ENCODE data around the gene NSUN7. TPM values are rescaled to one million over a fixed set of nuclear protein-coding genes. Genes with fewer than 3 reads are reported as not detected.

NSUN7 gene
- total RNA-seq, 1 experiment from 2014 or later, result 1.1 TPM

DNA sequence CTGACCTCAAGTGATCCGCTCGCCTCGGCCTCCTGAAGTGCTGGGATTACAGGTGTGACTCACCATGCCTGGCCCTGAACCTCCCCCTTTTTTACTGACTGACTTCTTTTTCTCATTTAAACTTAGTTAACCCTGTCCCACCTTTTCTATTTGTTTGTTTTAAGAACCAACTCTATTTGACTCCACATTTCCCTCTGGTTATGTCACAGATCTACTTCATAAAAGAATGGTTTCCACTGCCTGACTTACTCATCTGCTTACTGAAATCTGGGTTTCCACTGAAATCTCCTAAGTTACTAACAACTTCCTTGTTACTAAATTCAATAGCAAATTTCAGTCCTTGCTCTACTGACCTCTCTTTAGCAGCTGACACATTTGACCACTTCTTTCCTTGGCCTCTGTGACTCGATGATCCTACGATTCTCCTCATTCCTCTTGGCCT is 28.0 kb upstream of the NSUN7 start:
- intact Hi-C loops (cut with micrococcal nuclease; ENCODE audit: unreplicated experiment) (no loop called here), in situ Hi-C loops (cut with HindIII; ENCODE audit: low pct_unique_long_range_greater_than_20kb, low sequenced_read_pairs) (no loop called here)
- Histone ChIP-seq H3K27ac (ENCODE audit: low read length) (no peak overlapping the region), H3K36me3 (ENCODE audit: control insufficient read depth, insufficient read depth, low read length) (no peaks in the 10 kb centered on the region), H3K4me3 (ENCODE audit: low read depth in 2 of 2, low read length in 2 of 2) (no peak overlapping the region), H3K27me3 (ENCODE audit: control insufficient read depth, insufficient read depth, low read length) (peaks cover 4% of the 10 kb centered on the region; the same call in 1 of the 2 replicates), H3K9me3 (ENCODE audit: control insufficient read depth, insufficient read depth, low read depth, low read length) (no peaks in the 10 kb centered on the region), H3K4me1 (ENCODE audit: control insufficient read depth, insufficient read depth, low read length) (no peaks in the 10 kb centered on the region)
- ATAC-seq (no peak), DNase-seq (ENCODE audit: low read depth, low spot score) (no peak)
- POLR2A ChIA-PET, result no interaction called here
- TF ChIP-seq, protein P1, sequence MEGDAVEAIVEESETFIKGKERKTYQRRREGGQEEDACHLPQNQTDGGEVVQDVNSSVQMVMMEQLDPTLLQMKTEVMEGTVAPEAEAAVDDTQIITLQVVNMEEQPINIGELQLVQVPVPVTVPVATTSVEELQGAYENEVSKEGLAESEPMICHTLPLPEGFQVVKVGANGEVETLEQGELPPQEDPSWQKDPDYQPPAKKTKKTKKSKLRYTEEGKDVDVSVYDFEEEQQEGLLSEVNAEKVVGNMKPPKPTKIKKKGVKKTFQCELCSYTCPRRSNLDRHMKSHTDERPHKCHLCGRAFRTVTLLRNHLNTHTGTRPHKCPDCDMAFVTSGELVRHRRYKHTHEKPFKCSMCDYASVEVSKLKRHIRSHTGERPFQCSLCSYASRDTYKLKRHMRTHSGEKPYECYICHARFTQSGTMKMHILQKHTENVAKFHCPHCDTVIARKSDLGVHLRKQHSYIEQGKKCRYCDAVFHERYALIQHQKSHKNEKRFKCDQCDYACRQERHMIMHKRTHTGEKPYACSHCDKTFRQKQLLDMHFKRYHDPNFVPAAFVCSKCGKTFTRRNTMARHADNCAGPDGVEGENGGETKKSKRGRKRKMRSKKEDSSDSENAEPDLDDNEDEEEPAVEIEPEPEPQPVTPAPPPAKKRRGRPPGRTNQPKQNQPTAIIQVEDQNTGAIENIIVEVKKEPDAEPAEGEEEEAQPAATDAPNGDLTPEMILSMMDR (IDR thresholded peaks at IDR 0.05), result no peak
- TF ChIP-seq, protein P2, sequence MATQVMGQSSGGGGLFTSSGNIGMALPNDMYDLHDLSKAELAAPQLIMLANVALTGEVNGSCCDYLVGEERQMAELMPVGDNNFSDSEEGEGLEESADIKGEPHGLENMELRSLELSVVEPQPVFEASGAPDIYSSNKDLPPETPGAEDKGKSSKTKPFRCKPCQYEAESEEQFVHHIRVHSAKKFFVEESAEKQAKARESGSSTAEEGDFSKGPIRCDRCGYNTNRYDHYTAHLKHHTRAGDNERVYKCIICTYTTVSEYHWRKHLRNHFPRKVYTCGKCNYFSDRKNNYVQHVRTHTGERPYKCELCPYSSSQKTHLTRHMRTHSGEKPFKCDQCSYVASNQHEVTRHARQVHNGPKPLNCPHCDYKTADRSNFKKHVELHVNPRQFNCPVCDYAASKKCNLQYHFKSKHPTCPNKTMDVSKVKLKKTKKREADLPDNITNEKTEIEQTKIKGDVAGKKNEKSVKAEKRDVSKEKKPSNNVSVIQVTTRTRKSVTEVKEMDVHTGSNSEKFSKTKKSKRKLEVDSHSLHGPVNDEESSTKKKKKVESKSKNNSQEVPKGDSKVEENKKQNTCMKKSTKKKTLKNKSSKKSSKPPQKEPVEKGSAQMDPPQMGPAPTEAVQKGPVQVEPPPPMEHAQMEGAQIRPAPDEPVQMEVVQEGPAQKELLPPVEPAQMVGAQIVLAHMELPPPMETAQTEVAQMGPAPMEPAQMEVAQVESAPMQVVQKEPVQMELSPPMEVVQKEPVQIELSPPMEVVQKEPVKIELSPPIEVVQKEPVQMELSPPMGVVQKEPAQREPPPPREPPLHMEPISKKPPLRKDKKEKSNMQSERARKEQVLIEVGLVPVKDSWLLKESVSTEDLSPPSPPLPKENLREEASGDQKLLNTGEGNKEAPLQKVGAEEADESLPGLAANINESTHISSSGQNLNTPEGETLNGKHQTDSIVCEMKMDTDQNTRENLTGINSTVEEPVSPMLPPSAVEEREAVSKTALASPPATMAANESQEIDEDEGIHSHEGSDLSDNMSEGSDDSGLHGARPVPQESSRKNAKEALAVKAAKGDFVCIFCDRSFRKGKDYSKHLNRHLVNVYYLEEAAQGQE (IDR thresholded peaks at IDR 0.05; ENCODE audit: insufficient read depth in 1 of 2, low read depth in 2 of 2, low read length in 1 of 2), result no peak
- TF ChIP-seq TCF7L2 (IDR thresholded peaks at IDR 0.05; ENCODE audit: low read depth, low read length), result no peak
- no peak for TF ChIP-seq SIN3A (IDR thresholded peaks at IDR 0.05; ENCODE audit: borderline replicate concordance, insufficient read depth, low read depth, low read length)
- no peak for TF ChIP-seq POLR2AphosphoS5 (IDR thresholded peaks at IDR 0.05; ENCODE audit: low read depth, low read length)
- CTCF ChIA-PET, result no interaction called here
- BruUV-seq (replicated peaks), result no TSS peak

DNA sequence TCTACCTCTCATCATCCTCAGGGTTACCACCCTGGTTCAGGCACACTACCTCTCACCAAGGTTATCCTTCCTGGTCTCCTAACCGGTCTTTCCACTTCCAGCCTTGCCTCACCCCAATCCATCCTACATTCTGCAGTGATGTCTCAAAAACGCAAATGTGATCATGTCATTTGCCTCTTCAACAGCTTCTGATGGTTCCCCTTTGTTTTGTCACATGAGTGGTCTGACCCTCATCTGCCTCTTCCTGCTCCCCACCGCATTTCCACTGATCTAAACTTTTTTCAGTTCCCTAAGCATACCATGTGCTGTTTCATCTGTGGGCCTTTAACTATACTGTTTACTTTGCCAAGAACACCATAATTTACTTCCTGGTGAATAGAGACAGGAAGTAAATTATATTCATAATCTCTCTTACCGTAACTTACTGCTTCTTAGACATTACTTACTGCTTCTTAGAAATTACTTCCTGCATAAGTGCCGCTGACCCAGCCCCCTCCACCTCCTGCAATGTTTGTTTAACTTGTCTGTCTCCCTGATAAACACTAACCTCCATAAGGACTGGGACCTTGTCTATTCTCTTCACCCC is 27.1 kb upstream of the NSUN7 start:
- Histone ChIP-seq H3K4me1 (ENCODE audit: control insufficient read depth, insufficient read depth, low read length) (no peaks in the 10 kb centered on the region), H3K9me3 (ENCODE audit: control insufficient read depth, insufficient read depth, low read depth, low read length) (no peaks in the 10 kb centered on the region), H3K4me3 (ENCODE audit: low read depth in 2 of 2, low read length in 2 of 2) (no peak overlapping the region), H3K27me3 (ENCODE audit: control insufficient read depth, insufficient read depth, low read length) (peaks cover 4% of the 10 kb centered on the region; the same call in 1 of the 2 replicates), H3K36me3 (ENCODE audit: control insufficient read depth, insufficient read depth, low read length) (no peaks in the 10 kb centered on the region), H3K27ac (ENCODE audit: low read length) (no peak overlapping the region)
- in situ Hi-C loops (cut with HindIII; ENCODE audit: low pct_unique_long_range_greater_than_20kb, low sequenced_read_pairs), result no loop called here
- CTCF ChIA-PET, result no interaction called here
- POLR2A ChIA-PET, result no interaction called here
- intact Hi-C loops (cut with micrococcal nuclease; ENCODE audit: unreplicated experiment), result no loop called here
- no peak for TF ChIP-seq POLR2AphosphoS5 (IDR thresholded peaks at IDR 0.05; ENCODE audit: low read depth, low read length)
- no peak for TF ChIP-seq SIN3A (IDR thresholded peaks at IDR 0.05; ENCODE audit: borderline replicate concordance, insufficient read depth, low read depth, low read length)
- TF ChIP-seq, protein P1 (IDR thresholded peaks at IDR 0.05), result no peak
- no peak for TF ChIP-seq TCF7L2 (IDR thresholded peaks at IDR 0.05; ENCODE audit: low read depth, low read length)
- TF ChIP-seq, protein P2 (IDR thresholded peaks at IDR 0.05; ENCODE audit: insufficient read depth in 1 of 2, low read depth in 2 of 2, low read length in 1 of 2), result no peak
- ATAC-seq (no peak), DNase-seq (ENCODE audit: low read depth, low spot score) (no peak)
- BruUV-seq (replicated peaks), result no TSS peak

Measured in Panc1 (cell line).